Neural cell (in vitro differentiated cells): Measurements from ENCODE around the gene ADAMTS2. TPM values are rescaled to one million over a fixed set of nuclear protein-coding genes. Genes with fewer than 3 reads are reported as not detected.

Experiments
- H2AFZ ChIP-seq: fragments of 200-600, 300-800 bp; sonication (generic), shearing (Covaris generic); 2 replicates; pipeline ENCODE4 v1.6.0; 2014; ENCODE audit warnings: low read depth, mild to moderate bottlenecking, antibody characterized with exemption, low read length, moderate library complexity
- H3F3A ChIP-seq: fragments of 200-600 bp; shearing (Covaris generic); 2 replicates; pipeline ENCODE4 v1.6.1; 2016; ENCODE audit warnings: mild to moderate bottlenecking, moderate library complexity, mixed read lengths, antibody characterized with exemption, low read length; ENCODE audit not compliant: insufficient read depth, poor library complexity, severe bottlenecking
- H3K27ac ChIP-seq: fragments of 200-600, 300-800 bp; sonication (generic), shearing (Covaris generic); 2 replicates; pipeline ENCODE4 v1.5.1; 2014; ENCODE audit warnings: mild to moderate bottlenecking, low read length, moderate library complexity
- H3K27me3 ChIP-seq: fragments of 300-800, 200-600 bp; sonication (generic), shearing (Covaris generic); 2 replicates; pipeline ENCODE4 v1.6.0; 2014; ENCODE audit warnings: mild to moderate bottlenecking, low read depth, low read length, moderate library complexity; ENCODE audit not compliant: insufficient read depth
- H3K36me3 ChIP-seq: fragments of 300-800, 200-600 bp; sonication (generic), shearing (Covaris generic); 2 replicates; pipeline ENCODE4 v1.5.1; 2014; ENCODE audit warnings: mild to moderate bottlenecking, antibody characterized with exemption, low read length, moderate library complexity; ENCODE audit not compliant: insufficient read depth
- H3K4me2 ChIP-seq: fragments of 300-800, 200-600 bp; sonication (generic), shearing (Covaris generic); 2 replicates; pipeline ENCODE4 v1.6.0; 2014; ENCODE audit warnings: mild to moderate bottlenecking, low read length
- H3K4me3 ChIP-seq: fragments of 300-800, 200-600 bp; sonication (generic), shearing (Covaris generic); 2 replicates; pipeline ENCODE4 v1.5.1; 2014; ENCODE audit warnings: mild to moderate bottlenecking, low read length, moderate library complexity
- H3K79me2 ChIP-seq: fragments of 200-600 bp; shearing (Covaris generic); replicated peaks from 2 replicates; pipeline ENCODE4 v1.6.0; 2014; ENCODE audit warnings: mild to moderate bottlenecking, low read length, moderate library complexity; ENCODE audit not compliant: insufficient read depth
- H3K9ac ChIP-seq: fragments of 300-800, 200-600 bp; sonication (generic), shearing (Covaris generic); 2 replicates; pipeline ENCODE4 v1.6.1; 2016; ENCODE audit warnings: mild to moderate bottlenecking, low read length, mixed read lengths
- H3K9me2 ChIP-seq: fragments of 200-600 bp; shearing (Covaris generic); 2 replicates; pipeline ENCODE4 v1.6.1; 2016; ENCODE audit warnings: mild to moderate bottlenecking, low read length, mixed read lengths; ENCODE audit not compliant: insufficient read depth
- H3K9me3 ChIP-seq: fragments of 200-600, 300-800 bp; sonication (generic), shearing (Covaris generic); 2 replicates; pipeline ENCODE4 v1.6.1; 2016; ENCODE audit warnings: mild to moderate bottlenecking, mixed run types, low read length, moderate library complexity, mixed read lengths
- H4K20me1 ChIP-seq: fragments of 200-600 bp; shearing (Covaris generic); 2 replicates; pipeline ENCODE4 v1.6.1; 2016; ENCODE audit warnings: mild to moderate bottlenecking, mixed run types; ENCODE audit not compliant: insufficient read depth
- CTCF ChIP-seq: fragments of 450-650 bp; IDR thresholded peaks from 2 replicates; pipeline ENCODE4 v1.5.1; 2014; ENCODE audit warnings: antibody characterized with exemption, mild to moderate bottlenecking, moderate library complexity; ENCODE audit not compliant: poor library complexity, severe bottlenecking
- EZH2 ChIP-seq: fragments of 200-600, 300-800 bp; shearing (Covaris generic), sonication (generic); IDR thresholded peaks from 2 replicates; pipeline ENCODE4 v1.6.1; 2014; ENCODE audit warnings: antibody characterized with exemption, low read length, borderline replicate concordance, mild to moderate bottlenecking; ENCODE audit not compliant: insufficient read depth, poor library complexity, severe bottlenecking
- MXI1 ChIP-seq: fragments of 450-650 bp; conservative IDR thresholded peaks from 2 replicates; pipeline ENCODE4 v1.6.1; 2014; ENCODE audit warnings: antibody characterized with exemption, mild to moderate bottlenecking; ENCODE audit not compliant: poor library complexity, severe bottlenecking
- REST ChIP-seq: IDR thresholded peaks from 2 replicates; pipeline ENCODE4 v1.6.1; 2012; ENCODE audit warnings: borderline replicate concordance
- TAF1 ChIP-seq: IDR thresholded peaks from 2 replicates; pipeline ENCODE4 v1.6.1; 2012; ENCODE audit warnings: low read depth
- polyA plus RNA-seq: library from polyadenylated mRNA; depleted of rRNA; stranded (reverse); fragments of >200 nt; gene quantifications from 2 replicates; pipeline ENCODE4 v1.2.3, GENCODE V29; 2014

Gene ADAMTS2
- polyA plus RNA-seq, 1 donor from 2014 or later = 0.61 TPM

GRCh38 chr5:179375831-179376365, 30.6 kb upstream of the ADAMTS2 start:
- no peaks in the 10 kb centered on the region for H3F3A ChIP-seq
- no peak for TF ChIP-seq MXI1
- TF ChIP-seq CTCF = no peak
- TF ChIP-seq EZH2 = no peak

GRCh38 chr5:179375236-179375685, 30.0 kb upstream of the ADAMTS2 start:
- Histone ChIP-seq H3K36me3 (no peaks in the 10 kb centered on the region), H3K27me3 (no peaks in the 10 kb centered on the region), H4K20me1 (no peaks in the 10 kb centered on the region), H2AFZ (no peak overlapping the region), H3K9me2 (no peaks in the 10 kb centered on the region), H3K4me2 (no peak overlapping the region), H3K27ac (no peak overlapping the region), H3K9me3 (no peaks in the 10 kb centered on the region), H3K79me2 (no peaks in the 10 kb centered on the region), H3F3A (no peaks in the 10 kb centered on the region), H3K4me3 (no peak overlapping the region), H3K9ac (no peak overlapping the region)
- no peak for TF ChIP-seq CTCF
- no peak for TF ChIP-seq EZH2
- no peak for TF ChIP-seq TAF1
- no peak for TF ChIP-seq REST

More at GRCh38 chr5:179375831-179376365, 30.6 kb upstream of the ADAMTS2 start:
- Histone ChIP-seq H2AFZ (no peak overlapping the region), H3K36me3 (no peaks in the 10 kb centered on the region), H3K9me3 (no peaks in the 10 kb centered on the region), H3K4me2 (no peak overlapping the region), H3K79me2 (no peaks in the 10 kb centered on the region), H3K27ac (no peak overlapping the region), H3K9ac (no peak overlapping the region), H3K4me3 (no peak overlapping the region), H3K27me3 (no peaks in the 10 kb centered on the region), H3K9me2 (no peaks in the 10 kb centered on the region), H4K20me1 (no peaks in the 10 kb centered on the region)
